Lung (tissue), 12 donors: Measurements from ENCODE around the gene CNKSR3. TPM values are rescaled to one million over a fixed set of nuclear protein-coding genes. Genes with fewer than 3 reads are reported as not detected.
A peak's percentile ranks its signal among the peaks of the same experiment; 100 is the strongest.

ENCODE experiments used
- ATAC-seq: fragments of 200-7000 bp; cut with Tn5 transposase; one replicate; pipeline ENCODE4 v1.9.1; 2020; ENCODE audit warnings: moderate number of reproducible peaks; ENCODE audit not compliant: insufficient read depth, low FRiP score
- DNase-seq, 3 donors: peaks; one replicate each; pipeline ENCODE4 v3.0.0-alpha.2; 2013 to 2017
- H3K27ac ChIP-seq, 2 donors: one replicate each; pipeline ENCODE4 v1.5.1; 2013; ENCODE audit warnings: mild to moderate bottlenecking in 2 of 2, moderate library complexity in 2 of 2, control low read depth in 1 of 2, inconsistent platforms in 1 of 2, low read depth in 1 of 2, low read length in 1 of 2
- H3K27me3 ChIP-seq, 3 donors: one replicate each; pipeline ENCODE4 v1.5.1; 2013; ENCODE audit warnings: low read length in 2 of 3; ENCODE audit not compliant: control insufficient read depth in 3 of 3, insufficient read depth in 3 of 3
- H3K36me3 ChIP-seq, 4 donors: one replicate each; pipeline ENCODE4 v1.5.1; 2013; ENCODE audit warnings: low read length in 4 of 4, mild to moderate bottlenecking in 1 of 4, moderate library complexity in 1 of 4; ENCODE audit not compliant: control insufficient read depth in 4 of 4, insufficient read depth in 4 of 4
- H3K4me1 ChIP-seq, 5 donors: one replicate each; pipeline ENCODE4 v1.5.1; 2013; ENCODE audit warnings: low read length in 5 of 5, mild to moderate bottlenecking in 2 of 5, moderate library complexity in 1 of 5; ENCODE audit not compliant: control insufficient read depth in 5 of 5, insufficient read depth in 5 of 5
- H3K4me3 ChIP-seq: one replicate; pipeline ENCODE4 v1.5.1; 2013; ENCODE audit warnings: mild to moderate bottlenecking, control low read depth, moderate library complexity
- H3K9ac ChIP-seq, 2 donors: one replicate each; pipeline ENCODE4 v1.5.1; 2013; ENCODE audit warnings: low read length in 2 of 2, control low read depth in 1 of 2; ENCODE audit not compliant: insufficient read depth in 1 of 2
- H3K9me3 ChIP-seq, 4 donors: one replicate each; pipeline ENCODE4 v1.5.1; 2013; ENCODE audit warnings: low read length in 3 of 4, mild to moderate bottlenecking in 1 of 4, moderate library complexity in 1 of 4; ENCODE audit not compliant: control insufficient read depth in 4 of 4, insufficient read depth in 3 of 4
- WGBS, 2 donors: extraction: QIAGEN DNeasy Blood & Tissue Kit; methylation state at CpG; one replicate each; pipeline ENCODE4 v1.1.7; 2013; 5-methylcytosine and 5-hydroxymethylcytosine counted together
- polyA plus RNA-seq, 2 donors: library from polyadenylated mRNA; stranded (reverse); fragments of 200-250 nt; gene quantifications; one replicate each; pipeline ENCODE4 v1.2.1, GENCODE V29; 2013
- total RNA-seq, 2 donors: library from RNA; depleted of rRNA in 1 of 2; stranded (reverse); fragments of >200 nt in 1 of 2; gene quantifications; one replicate each; pipeline ENCODE4 v1.2.1, GENCODE V29; 2014 to 2021
- TF ChIP-seq, protein P1 (sequence below): IDR thresholded peaks from 2 replicates; pipeline ENCODE4 v1.5.1; 2012; ENCODE audit warnings: mild to moderate bottlenecking; ENCODE audit errors: control extremely low read depth, extremely low read depth
- donor health status: control.
- donor health status: control.
- donor health status: Bipolar disorder and iron deficiency.
- donor health status: healthy.
- donor health status: DM: yes; HTN: yes; CAD: no.

CNKSR3 gene
- total and polyA plus RNA-seq, 4 donors = 3.5 to 23.9 (median 13.7) TPM

GRCh38 chr6:154501578-154501868 is 9.0 kb downstream of the CNKSR3 start:
- H3K36me3 ChIP-seq = no peaks in the 10 kb centered on the region
- WGBS, 2 donors = 77 to 82% methylated on average over 4 of the region's 4 CpGs
- no peak for DNase-seq

DNA sequence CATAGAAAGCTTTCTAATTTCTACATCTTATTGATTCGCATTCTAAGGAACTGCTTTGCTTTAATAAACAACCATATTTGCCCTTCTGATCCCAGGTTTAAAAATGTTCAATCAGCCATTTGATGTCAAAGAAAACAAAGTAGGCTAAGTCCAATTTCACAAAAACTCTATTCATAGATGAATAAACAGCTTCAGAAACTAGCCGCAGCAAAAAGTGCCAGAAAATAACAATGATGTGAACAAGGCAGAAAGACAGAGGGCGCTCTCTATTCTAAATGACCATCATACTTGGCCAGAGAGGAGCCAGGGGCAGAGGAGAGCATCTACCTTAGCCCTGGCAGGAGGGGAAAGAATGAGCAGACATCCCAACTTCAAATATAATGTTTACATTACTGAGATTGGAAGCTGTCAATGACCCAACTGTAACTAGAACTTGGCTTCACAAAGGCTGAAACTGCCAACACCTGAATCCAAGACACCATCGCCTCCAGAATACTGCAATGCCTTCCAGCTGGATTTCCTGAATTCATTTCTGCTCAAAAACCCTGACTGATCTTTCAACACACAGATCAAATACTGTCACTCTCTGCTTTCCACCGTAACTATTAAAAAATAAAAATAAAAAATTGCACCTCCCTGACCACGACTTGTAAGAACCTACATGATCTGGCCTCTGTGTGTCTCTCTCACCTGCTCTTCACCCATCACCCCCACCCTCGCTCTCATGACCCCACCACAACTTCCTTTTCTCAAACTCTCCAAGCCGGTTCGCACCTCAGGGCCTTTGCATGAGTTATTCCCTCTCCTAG is 9.5 kb downstream of the CNKSR3 start:
- DNase-seq = peak in 1 of 3 donors; percentile 49
- TF ChIP-seq, protein P1, sequence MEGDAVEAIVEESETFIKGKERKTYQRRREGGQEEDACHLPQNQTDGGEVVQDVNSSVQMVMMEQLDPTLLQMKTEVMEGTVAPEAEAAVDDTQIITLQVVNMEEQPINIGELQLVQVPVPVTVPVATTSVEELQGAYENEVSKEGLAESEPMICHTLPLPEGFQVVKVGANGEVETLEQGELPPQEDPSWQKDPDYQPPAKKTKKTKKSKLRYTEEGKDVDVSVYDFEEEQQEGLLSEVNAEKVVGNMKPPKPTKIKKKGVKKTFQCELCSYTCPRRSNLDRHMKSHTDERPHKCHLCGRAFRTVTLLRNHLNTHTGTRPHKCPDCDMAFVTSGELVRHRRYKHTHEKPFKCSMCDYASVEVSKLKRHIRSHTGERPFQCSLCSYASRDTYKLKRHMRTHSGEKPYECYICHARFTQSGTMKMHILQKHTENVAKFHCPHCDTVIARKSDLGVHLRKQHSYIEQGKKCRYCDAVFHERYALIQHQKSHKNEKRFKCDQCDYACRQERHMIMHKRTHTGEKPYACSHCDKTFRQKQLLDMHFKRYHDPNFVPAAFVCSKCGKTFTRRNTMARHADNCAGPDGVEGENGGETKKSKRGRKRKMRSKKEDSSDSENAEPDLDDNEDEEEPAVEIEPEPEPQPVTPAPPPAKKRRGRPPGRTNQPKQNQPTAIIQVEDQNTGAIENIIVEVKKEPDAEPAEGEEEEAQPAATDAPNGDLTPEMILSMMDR = no peak

More at GRCh38 chr6:154501578-154501868, 9.0 kb downstream of the CNKSR3 start:
- peaks cover 0 to 35% (median 10%) of the 10 kb centered on the region in 5 donors for H3K4me1 ChIP-seq
- no peak overlapping the region for H3K4me3 ChIP-seq
- TF ChIP-seq, protein P1 = no peak
- H3K9ac ChIP-seq = no peak overlapping the region
- ATAC-seq = no peak
- H3K9me3 ChIP-seq = no peaks in the 10 kb centered on the region
- no peaks in the 10 kb centered on the region for H3K27me3 ChIP-seq
- no peak overlapping the region for H3K27ac ChIP-seq

DNA sequence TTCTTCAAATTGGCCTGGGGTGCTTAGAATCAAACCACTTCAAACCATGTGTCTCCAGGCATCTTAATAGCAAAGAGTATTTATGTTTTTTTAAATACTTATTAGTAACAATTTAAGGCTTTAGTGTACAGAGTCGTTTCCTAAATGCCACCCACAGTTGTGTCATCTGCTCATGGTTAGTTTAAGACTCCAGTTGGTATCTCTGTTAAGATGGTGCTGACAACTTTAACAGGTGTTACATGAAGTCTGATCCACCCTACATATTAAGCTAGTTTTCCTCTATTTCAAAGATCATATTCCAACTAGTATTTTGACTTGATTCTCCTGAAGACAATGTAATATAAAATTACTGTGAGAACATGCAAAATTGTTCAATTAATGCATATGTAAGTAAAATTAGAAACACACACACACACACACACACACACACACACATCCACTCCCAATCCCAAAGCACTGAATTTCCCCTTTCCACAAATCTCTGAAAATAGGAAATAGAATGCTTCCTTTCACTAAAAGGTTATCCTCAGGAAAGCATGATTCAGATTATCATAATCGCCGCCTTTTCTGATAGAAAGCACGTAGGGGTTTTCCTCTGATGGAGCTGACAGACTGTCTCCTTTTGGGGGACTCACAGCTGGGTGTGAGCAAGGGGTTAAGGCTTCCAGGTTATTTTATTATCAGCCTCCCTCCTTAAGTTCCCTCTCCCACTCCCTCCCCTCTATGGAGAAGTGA is 10.5 kb downstream of the CNKSR3 start:
- no peaks in the 10 kb centered on the region for H3K9me3 ChIP-seq
- TF ChIP-seq, protein P1 = no peak
- DNase-seq = no peak
- H3K4me1 ChIP-seq = peaks cover 0 to 28% (median 8%) of the 10 kb centered on the region in 5 donors
- H3K9ac ChIP-seq = no peak overlapping the region
- no peak for ATAC-seq
- no peaks in the 10 kb centered on the region for H3K36me3 ChIP-seq
- H3K27me3 ChIP-seq = no peaks in the 10 kb centered on the region
- no peak overlapping the region for H3K4me3 ChIP-seq
- 71 to 74% methylated on average over 4 of the region's 4 CpGs for WGBS, 2 donors
- no peak overlapping the region for H3K27ac ChIP-seq

More for the DNA sequence above, 9.5 kb downstream of the CNKSR3 start:
- H3K36me3 ChIP-seq = no peaks in the 10 kb centered on the region
- H3K4me3 ChIP-seq = no peak overlapping the region
- no peak overlapping the region for H3K9ac ChIP-seq
- no peak for ATAC-seq
- H3K4me1 ChIP-seq = peaks cover 0 to 30% (median 8%) of the 10 kb centered on the region in 5 donors
- H3K27me3 ChIP-seq = no peaks in the 10 kb centered on the region
- no peak overlapping the region for H3K27ac ChIP-seq
- H3K9me3 ChIP-seq = no peaks in the 10 kb centered on the region
- WGBS, 2 donors = 76 to 78% methylated on average over 9 of the region's 9 CpGs
